CD4-positive, alpha-beta T cell treated with Interleukin-6 at 100 ng/mL for 8 hours (primary cell): ENCODE results near the gene NEK4.

Experiments used
- DNase-seq: peaks from one replicate; pipeline ENCODE4 v3.0.0-alpha.2; 2020; ENCODE audit warnings: mixed read lengths, low spot score

The NEK4 gene

GRCh38 chr3:52663098-52663497 is 107.6 kb downstream of the NEK4 start:
- no peak for DNase-seq

DNA sequence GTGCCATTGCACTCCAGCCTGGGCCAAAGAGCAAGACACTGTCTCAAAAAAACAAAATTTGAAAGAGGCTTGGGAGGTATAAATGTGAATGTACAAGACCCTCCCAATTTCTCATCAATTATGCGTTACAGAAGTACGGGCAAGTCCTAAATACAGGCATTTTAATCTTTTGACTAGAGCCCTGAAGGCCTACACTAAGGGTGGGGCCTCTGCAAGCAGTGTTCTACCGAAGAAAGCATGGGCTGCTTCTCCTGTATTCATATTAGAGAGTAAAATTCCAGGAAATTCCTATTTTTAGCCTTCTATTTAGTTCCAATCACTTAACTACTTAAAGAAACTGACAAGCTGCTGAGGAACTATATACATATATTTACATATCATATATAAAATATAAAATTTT is 110.7 kb downstream of the NEK4 start:
- DNase-seq = no peak
